Caco-2 (cell line): ENCODE results near the gene LDLRAD2. TPM values are rescaled to one million over a fixed set of nuclear protein-coding genes. Genes with fewer than 3 reads are reported as not detected.

Experiments used
- BruUV-seq: library from RNA; stranded (reverse); fragments of 400-500 nt; replicated peaks from 2 replicates; lab custom pipeline; 2021; lab: Mats Ljungman, UMichigan
- CTCF ChIA-PET: fragments of 300-600 bp; sonication (Branson Sonifier 250); formaldehyde crosslinking; loops from one replicate; lab custom pipeline; 2022; ENCODE audit warnings: antibody characterized with exemption; lab: Charles Lee
- POLR2A ChIA-PET: fragments of 300-600 bp; sonication (Branson Sonifier 250); formaldehyde crosslinking; loops from one replicate; lab custom pipeline; 2022; ENCODE audit warnings: antibody characterized with exemption; lab: Charles Lee
- DNase-seq, 2 experiments: peaks; one replicate each; pipeline versions ENCODE4 v3.0.0 to v3.0.0-alpha.2; 2020 to 2022
- H3K27me3 ChIP-seq: replicated peaks from 2 replicates; pipeline ENCODE4 v1.6.0; 2011; ENCODE audit warnings: low read length; ENCODE audit not compliant: control insufficient read depth, insufficient read depth
- H3K36me3 ChIP-seq: 2 replicates; pipeline ENCODE4 v1.5.1; 2011; ENCODE audit warnings: low read length; ENCODE audit not compliant: control insufficient read depth, insufficient read depth
- H3K4me1 ChIP-seq: fragments of 250-450 bp; sonication (Bioruptor Pico); 2 replicates; pipeline ENCODE4 v1.5.1; 2020; ENCODE audit warnings: mild to moderate bottlenecking
- H3K4me3 ChIP-seq: 2 replicates; pipeline ENCODE4 v1.5.1; 2011; ENCODE audit warnings: low read depth, mild to moderate bottlenecking, control low read depth, low read length
- H3K9me3 ChIP-seq: fragments of 250-450 bp; sonication (Bioruptor Pico); 2 replicates; pipeline ENCODE4 v1.5.1; 2020; ENCODE audit warnings: mild to moderate bottlenecking, moderate library complexity
- H3K27ac Mint-ChIP-seq: one replicate; pipeline ENCODE4 v1.8.0; 2022; ENCODE audit warnings: mixed read lengths; ENCODE audit not compliant: unreplicated experiment
- H3K27me3 Mint-ChIP-seq: one replicate; pipeline ENCODE4 v1.8.0; 2022; ENCODE audit warnings: mixed read lengths; ENCODE audit not compliant: insufficient read depth, unreplicated experiment
- H3K36me3 Mint-ChIP-seq: one replicate; pipeline ENCODE4 v1.8.0; 2022; ENCODE audit warnings: mild to moderate bottlenecking, mixed read lengths; ENCODE audit not compliant: insufficient read depth, unreplicated experiment
- H3K4me1 Mint-ChIP-seq: one replicate; pipeline ENCODE4 v1.8.0; 2022; ENCODE audit warnings: low read depth, mixed read lengths; ENCODE audit not compliant: unreplicated experiment
- H3K4me3 Mint-ChIP-seq: one replicate; pipeline ENCODE4 v1.8.0; 2022; ENCODE audit warnings: mild to moderate bottlenecking, moderate library complexity, mixed read lengths; ENCODE audit not compliant: unreplicated experiment
- H3K9me3 Mint-ChIP-seq: one replicate; pipeline ENCODE4 v1.8.0; 2022; ENCODE audit warnings: mixed read lengths; ENCODE audit not compliant: unreplicated experiment
- CTCF ChIP-seq, 2 experiments: fragments of 200-600 bp in 1 of 2; IDR thresholded peaks; 1 replicate in 1 of 2; 2 replicates in 1 of 2; pipeline versions ENCODE4 v1.5.1 to v1.8.0; 2011 to 2022; ENCODE audit warnings: antibody characterized with exemption in 1 of 2, control low read depth in 1 of 2, inconsistent platforms in 1 of 2, low read depth in 1 of 2, low read length in 1 of 2, mild to moderate bottlenecking in 1 of 2, moderate library complexity in 1 of 2; ENCODE audit not compliant: insufficient read depth in 1 of 2, severe bottlenecking in 1 of 2, unreplicated experiment in 1 of 2
- intact Hi-C: fragments of 100-400 bp; cut with micrococcal nuclease; formaldehyde crosslinking; loops from one replicate; pipeline ENCODE4 v1.10.0; 2022; ENCODE audit not compliant: unreplicated experiment
- total RNA-seq: library from RNA; stranded (reverse); gene quantifications from 2 replicates; pipeline ENCODE4 v1.2.3, GENCODE V29; 2022

The LDLRAD2 gene
- total RNA-seq, 1 experiment from 2014 or later = not detected

- DNase-seq = no peak
These were observed 49.8 kb downstream of the LDLRAD2 start for GRCh38 chr1:21861602-21862429.

GRCh38 chr1:21863981-21864380, 51.9 kb downstream of the LDLRAD2 start:
- Mint-ChIP-seq H3K36me3 (peaks cover 80% of the 10 kb centered on the region), H3K27ac (no peak overlapping the region), H3K27me3 (no peaks in the 10 kb centered on the region), H3K4me3 (no peak overlapping the region), H3K9me3 (no peaks in the 10 kb centered on the region), H3K4me1 (peaks cover under 1% of the 10 kb centered on the region)
- no peaks in the 10 kb centered on the region for H3K4me1 ChIP-seq
- H3K4me3 ChIP-seq = no peak overlapping the region
- no peaks in the 10 kb centered on the region for H3K9me3 ChIP-seq
- intact Hi-C loops = no loop called here
- TF ChIP-seq CTCF (IDR thresholded peaks at IDR 0.05; ENCODE audit: insufficient read depth in 1 of 2, low read depth in 1 of 2, low read length in 1 of 2, severe bottlenecking in 1 of 2, unreplicated experiment in 1 of 2) = no peak
- POLR2A ChIA-PET = no interaction called here
- CTCF ChIA-PET = no interaction called here
- DNase-seq = no peak
- no TSS peak for BruUV-seq
- no peaks in the 10 kb centered on the region for H3K27me3 ChIP-seq
- peaks cover 7% of the 10 kb centered on the region for H3K36me3 ChIP-seq

More at GRCh38 chr1:21861602-21862429, 49.8 kb downstream of the LDLRAD2 start:
- no peaks in the 10 kb centered on the region for H3K27me3 Mint-ChIP-seq
- POLR2A ChIA-PET = no interaction called here
- H3K9me3 ChIP-seq = no peaks in the 10 kb centered on the region
- TF ChIP-seq CTCF (IDR thresholded peaks at IDR 0.05; ENCODE audit: insufficient read depth in 1 of 2, low read depth in 1 of 2, low read length in 1 of 2, severe bottlenecking in 1 of 2, unreplicated experiment in 1 of 2) = no peak
- no peak overlapping the region for H3K27ac Mint-ChIP-seq
- no peaks in the 10 kb centered on the region for H3K9me3 Mint-ChIP-seq
- BruUV-seq = no TSS peak
- peaks cover 75% of the 10 kb centered on the region for H3K36me3 Mint-ChIP-seq
- intact Hi-C loops = no loop called here
- peaks cover 8% of the 10 kb centered on the region for H3K36me3 ChIP-seq
- no peak overlapping the region for H3K4me3 ChIP-seq
- CTCF ChIA-PET = no interaction called here
- no peak overlapping the region for H3K4me3 Mint-ChIP-seq
- peaks cover 7% of the 10 kb centered on the region for H3K4me1 Mint-ChIP-seq
- no peaks in the 10 kb centered on the region for H3K27me3 ChIP-seq
- H3K4me1 ChIP-seq = no peaks in the 10 kb centered on the region

- Histone ChIP-seq H3K4me3 (no peak overlapping the region), H3K9me3 (no peaks in the 10 kb centered on the region), H3K36me3 (peaks cover 7% of the 10 kb centered on the region), H3K4me1 (no peaks in the 10 kb centered on the region), H3K27me3 (no peaks in the 10 kb centered on the region)
- intact Hi-C loops = no loop called here
- DNase-seq = no peak
- ChIA-PET CTCF (interaction anchor here (0.7 kb wide), 1 partner anchor 93 kb away, joined by 3 read pairs; no protein-coding TSS in a partner anchor), POLR2A (no interaction called here)
- H3K36me3 Mint-ChIP-seq = peaks cover 78% of the 10 kb centered on the region
- H3K4me3 Mint-ChIP-seq = no peak overlapping the region
- no peaks in the 10 kb centered on the region for H3K27me3 Mint-ChIP-seq
- H3K4me1 Mint-ChIP-seq = peaks cover 6% of the 10 kb centered on the region
- no peak overlapping the region for H3K27ac Mint-ChIP-seq
- H3K9me3 Mint-ChIP-seq = no peaks in the 10 kb centered on the region
- BruUV-seq = no TSS peak
- no peak for TF ChIP-seq CTCF (IDR thresholded peaks at IDR 0.05; ENCODE audit: insufficient read depth in 1 of 2, low read depth in 1 of 2, low read length in 1 of 2, severe bottlenecking in 1 of 2, unreplicated experiment in 1 of 2)
These were observed 52.7 kb downstream of the LDLRAD2 start for GRCh38 chr1:21864730-21865129.
